WERI-Rb-1 (cell line): ENCODE results near the gene ACTR1B.
"Not testable (repeated sequence)": the region's sequence is repeated elsewhere in the genome, so short reads cannot be mapped to it uniquely, and the experiment has no call there.

Experiments used
- DNase-seq: peaks from one replicate; pipeline ENCODE4 v3.0.0-alpha.2; 2020
- H3K27ac ChIP-seq: fragments of 250-450 bp; sonication (Bioruptor Pico); 2 replicates; pipeline ENCODE4 v1.5.1; 2020; ENCODE audit warnings: mild to moderate bottlenecking, moderate library complexity
- H3K27me3 ChIP-seq: fragments of 250-450 bp; sonication (Bioruptor Pico); 2 replicates; pipeline ENCODE4 v1.5.1; 2021; ENCODE audit warnings: mild to moderate bottlenecking, low read depth, moderate library complexity; ENCODE audit not compliant: insufficient read depth, severe bottlenecking
- H3K36me3 ChIP-seq: fragments of 250-450 bp; sonication (Bioruptor Pico); 2 replicates; pipeline ENCODE4 v1.5.1; 2020; ENCODE audit warnings: mild to moderate bottlenecking, moderate library complexity
- H3K4me3 ChIP-seq: 2 replicates; pipeline ENCODE4 v1.5.1; 2011; ENCODE audit warnings: low read depth, mild to moderate bottlenecking, control low read depth, low read length
- H3K9me3 ChIP-seq: fragments of 250-450 bp; sonication (Bioruptor Pico); 2 replicates; pipeline ENCODE4 v1.5.1; 2021; ENCODE audit warnings: mild to moderate bottlenecking, moderate library complexity; ENCODE audit not compliant: severe bottlenecking
- CTCF ChIP-seq: IDR thresholded peaks from 2 replicates; pipeline ENCODE4 v1.5.1; 2011; ENCODE audit warnings: low read depth, mild to moderate bottlenecking, control low read depth, inconsistent platforms, low read length

Gene ACTR1B

GRCh38 chr2:97663962-97664635 lies at the start of gene ACTR1B:
Gene ACTR1B (minus strand): TSS chr2:97664044. CDS start chr2:97663890, 154 bp downstream.
- DNase-seq = peak; percentile 98
- H3K36me3 ChIP-seq = peaks cover 9% of the 10 kb centered on the region
- no peaks in the 10 kb centered on the region for H3K27me3 ChIP-seq
- TF ChIP-seq CTCF = no peak
- peak within 1 kb of the TSS; percentile 85 for H3K4me3 ChIP-seq
- peak within 1 kb of the TSS; percentile 99 for H3K27ac ChIP-seq
- H3K9me3 ChIP-seq = no peaks in the 10 kb centered on the region

GRCh38 chr2:97712693-97713295 lies 49.0 kb upstream of the ACTR1B start:
- no peak for DNase-seq
- H3K4me3 ChIP-seq = no peak overlapping the region
- no peak overlapping the region for H3K27ac ChIP-seq
- no peak for TF ChIP-seq CTCF
- H3K27me3 ChIP-seq = no peaks in the 10 kb centered on the region
- H3K9me3 ChIP-seq = no peaks in the 10 kb centered on the region
- H3K36me3 ChIP-seq = no peaks in the 10 kb centered on the region

- not testable (repeated sequence) for H3K36me3 ChIP-seq, DNase-seq, H3K9me3 ChIP-seq, H3K4me3 ChIP-seq, H3K27ac ChIP-seq, H3K27me3 ChIP-seq
Measured at GRCh38 chr2:97712175-97712574, 48.3 kb upstream of the ACTR1B start.

GRCh38 chr2:97711394-97711711 lies 47.5 kb upstream of the ACTR1B start:
- DNase-seq = no peak
- Histone ChIP-seq H3K27ac (no peak overlapping the region), H3K36me3 (no peaks in the 10 kb centered on the region), H3K27me3 (no peaks in the 10 kb centered on the region), H3K4me3 (no peak overlapping the region), H3K9me3 (no peaks in the 10 kb centered on the region)
- no peak for TF ChIP-seq CTCF

GRCh38 chr2:97708608-97709007 lies 44.8 kb upstream of the ACTR1B start:
- Histone ChIP-seq H3K27ac (no peak overlapping the region), H3K9me3 (no peaks in the 10 kb centered on the region), H3K27me3 (no peaks in the 10 kb centered on the region), H3K4me3 (no peak overlapping the region), H3K36me3 (no peaks in the 10 kb centered on the region)
- DNase-seq = no peak
- no peak for TF ChIP-seq CTCF

GRCh38 chr2:97708048-97708380 lies 44.2 kb upstream of the ACTR1B start:
- no peaks in the 10 kb centered on the region for H3K27me3 ChIP-seq

More at GRCh38 chr2:97708048-97708380, 44.2 kb upstream of the ACTR1B start:
- Histone ChIP-seq H3K27ac (no peak overlapping the region), H3K9me3 (no peaks in the 10 kb centered on the region), H3K4me3 (no peak overlapping the region), H3K36me3 (no peaks in the 10 kb centered on the region)
- no peak for TF ChIP-seq CTCF
- no peak for DNase-seq
